AG10803 (cell line): ENCODE data around the gene GLDN.

ENCODE experiments used
- DNase-seq: peaks from one replicate; pipeline ENCODE4 v3.0.0; 2010; ENCODE audit warnings: low read depth
- H3K4me3 ChIP-seq: 2 replicates; pipeline ENCODE4 v1.5.1; 2011; ENCODE audit warnings: mild to moderate bottlenecking, low read length, control low read depth
- CTCF ChIP-seq: conservative IDR thresholded peaks from 2 replicates; pipeline ENCODE4 v1.5.1; 2011; ENCODE audit warnings: mild to moderate bottlenecking, low read length, control low read depth, inconsistent platforms

Gene GLDN

GRCh38 chr15:51332206-51333147 lies 9.0 kb upstream of the GLDN start:
- H3K4me3 ChIP-seq: no peak overlapping the region
- peak; percentile 31 for DNase-seq
- no peak for TF ChIP-seq CTCF

- no peak for TF ChIP-seq CTCF
- no peak overlapping the region for H3K4me3 ChIP-seq
- DNase-seq: no peak
These were observed 7.9 kb upstream of the GLDN start for GRCh38 chr15:51333571-51333970.

- no peak for DNase-seq
- TF ChIP-seq CTCF: no peak
- no peak overlapping the region for H3K4me3 ChIP-seq
These were observed 7.4 kb upstream of the GLDN start for GRCh38 chr15:51334011-51334451.

DNA sequence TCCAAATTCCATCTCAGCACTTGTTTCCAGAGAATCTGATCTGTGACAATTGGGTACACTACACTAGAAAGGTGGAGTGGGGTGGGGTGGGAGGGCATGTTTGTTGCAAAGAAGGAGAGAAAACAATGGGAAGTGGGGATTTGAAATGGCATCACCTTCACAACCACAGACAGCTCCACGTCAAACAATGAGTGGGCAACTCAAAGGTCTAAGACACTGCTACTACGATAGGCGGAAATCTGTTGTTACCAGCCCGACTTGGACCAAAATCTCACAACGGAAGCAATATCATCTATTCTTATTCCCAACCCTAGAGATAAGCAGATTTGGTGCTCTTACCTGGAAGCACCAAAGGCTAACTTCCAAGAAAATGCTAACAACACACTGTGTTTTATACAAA lies 6.4 kb upstream of the GLDN start:
- TF ChIP-seq CTCF: no peak
- H3K4me3 ChIP-seq: no peak overlapping the region
- DNase-seq: no peak

- H3K4me3 ChIP-seq: no peak overlapping the region
- no peak for DNase-seq
- no peak for TF ChIP-seq CTCF
These were observed 5.7 kb upstream of the GLDN start for GRCh38 chr15:51335538-51336410.

GRCh38 chr15:51338496-51338895 lies 3.0 kb upstream of the GLDN start, which contains the start of gene CYP19A1:
Gene CYP19A1 (minus strand): TSS chr15:51338596. CDS start chr15:51242912, 95,684 bp downstream.
- no peak for DNase-seq
- no peak within 1 kb of the TSS for H3K4me3 ChIP-seq
- no peak for TF ChIP-seq CTCF
